Ovary (tissue), 3 donors: ENCODE data around the gene CYTH1.

Source experiments
- EP300 ChIP-seq: sonication (generic); formaldehyde crosslinking; IDR thresholded peaks from one replicate; pipeline ENCODE4 v1.6.1; 2017; ENCODE audit warnings: antibody characterized with exemption
- POLR2A ChIP-seq: fragments of 450-650 bp; IDR thresholded peaks from one replicate; pipeline ENCODE4 v1.6.1; 2017; ENCODE audit warnings: antibody characterized with exemption, mild to moderate bottlenecking, moderate library complexity
- TF ChIP-seq, protein P1 (sequence below), 3 donors: fragments of 450-650 bp in 2 of 3; fragments of 200-600 bp in 1 of 3; IDR thresholded peaks; one replicate each; pipeline versions ENCODE4 v1.5.1 to v1.8.0; 2016 to 2022; ENCODE audit warnings: antibody characterized with exemption in 3 of 3, mild to moderate bottlenecking in 1 of 3
- donor health status: DM: no; HTN: no; CAD: no.

DNA sequence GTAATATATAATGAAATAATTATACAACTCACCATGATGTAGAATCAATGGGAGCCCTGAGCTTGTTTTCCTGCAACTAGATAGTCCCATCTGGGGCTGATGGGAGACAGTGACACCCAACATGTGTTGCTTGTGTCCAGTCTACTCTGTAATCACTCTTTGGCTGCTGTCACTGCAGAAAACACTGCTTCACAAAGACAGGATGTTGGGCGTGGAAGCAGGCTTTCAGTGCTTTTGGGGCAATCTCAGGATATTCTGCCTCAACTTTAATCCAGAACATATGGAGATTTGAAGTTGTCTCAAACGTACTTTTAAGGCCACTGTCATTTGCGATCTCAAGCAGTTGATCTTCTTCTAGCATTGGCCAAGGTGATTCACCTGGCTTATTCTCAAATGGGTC is 94.9 kb downstream of the CYTH1 start:
- TF ChIP-seq, protein P1, sequence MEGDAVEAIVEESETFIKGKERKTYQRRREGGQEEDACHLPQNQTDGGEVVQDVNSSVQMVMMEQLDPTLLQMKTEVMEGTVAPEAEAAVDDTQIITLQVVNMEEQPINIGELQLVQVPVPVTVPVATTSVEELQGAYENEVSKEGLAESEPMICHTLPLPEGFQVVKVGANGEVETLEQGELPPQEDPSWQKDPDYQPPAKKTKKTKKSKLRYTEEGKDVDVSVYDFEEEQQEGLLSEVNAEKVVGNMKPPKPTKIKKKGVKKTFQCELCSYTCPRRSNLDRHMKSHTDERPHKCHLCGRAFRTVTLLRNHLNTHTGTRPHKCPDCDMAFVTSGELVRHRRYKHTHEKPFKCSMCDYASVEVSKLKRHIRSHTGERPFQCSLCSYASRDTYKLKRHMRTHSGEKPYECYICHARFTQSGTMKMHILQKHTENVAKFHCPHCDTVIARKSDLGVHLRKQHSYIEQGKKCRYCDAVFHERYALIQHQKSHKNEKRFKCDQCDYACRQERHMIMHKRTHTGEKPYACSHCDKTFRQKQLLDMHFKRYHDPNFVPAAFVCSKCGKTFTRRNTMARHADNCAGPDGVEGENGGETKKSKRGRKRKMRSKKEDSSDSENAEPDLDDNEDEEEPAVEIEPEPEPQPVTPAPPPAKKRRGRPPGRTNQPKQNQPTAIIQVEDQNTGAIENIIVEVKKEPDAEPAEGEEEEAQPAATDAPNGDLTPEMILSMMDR (IDR thresholded peaks at IDR 0.05): no peak
- no peak for TF ChIP-seq EP300
- no peak for TF ChIP-seq POLR2A
